SKM-1 treated with dmso at 0.1 percent for 144 hours (cell line): ENCODE data around the gene NRAP.
"Not testable (repeated sequence)": the region's sequence is repeated elsewhere in the genome, so short reads cannot be mapped to it uniquely, and the experiment has no call there.

Experiments used
- DNase-seq: peaks from one replicate; lab custom pipeline; 2025; ENCODE audit not compliant: unreplicated experiment; lab: John Stamatoyannopoulos, UW

Gene NRAP

GRCh38 chr10:113683300-113683699 is 19.5 kb upstream of the NRAP start:
- DNase-seq = no peak

- no peak for DNase-seq
Measured at GRCh38 chr10:113681533-113682470, 18.0 kb upstream of the NRAP start.

DNA sequence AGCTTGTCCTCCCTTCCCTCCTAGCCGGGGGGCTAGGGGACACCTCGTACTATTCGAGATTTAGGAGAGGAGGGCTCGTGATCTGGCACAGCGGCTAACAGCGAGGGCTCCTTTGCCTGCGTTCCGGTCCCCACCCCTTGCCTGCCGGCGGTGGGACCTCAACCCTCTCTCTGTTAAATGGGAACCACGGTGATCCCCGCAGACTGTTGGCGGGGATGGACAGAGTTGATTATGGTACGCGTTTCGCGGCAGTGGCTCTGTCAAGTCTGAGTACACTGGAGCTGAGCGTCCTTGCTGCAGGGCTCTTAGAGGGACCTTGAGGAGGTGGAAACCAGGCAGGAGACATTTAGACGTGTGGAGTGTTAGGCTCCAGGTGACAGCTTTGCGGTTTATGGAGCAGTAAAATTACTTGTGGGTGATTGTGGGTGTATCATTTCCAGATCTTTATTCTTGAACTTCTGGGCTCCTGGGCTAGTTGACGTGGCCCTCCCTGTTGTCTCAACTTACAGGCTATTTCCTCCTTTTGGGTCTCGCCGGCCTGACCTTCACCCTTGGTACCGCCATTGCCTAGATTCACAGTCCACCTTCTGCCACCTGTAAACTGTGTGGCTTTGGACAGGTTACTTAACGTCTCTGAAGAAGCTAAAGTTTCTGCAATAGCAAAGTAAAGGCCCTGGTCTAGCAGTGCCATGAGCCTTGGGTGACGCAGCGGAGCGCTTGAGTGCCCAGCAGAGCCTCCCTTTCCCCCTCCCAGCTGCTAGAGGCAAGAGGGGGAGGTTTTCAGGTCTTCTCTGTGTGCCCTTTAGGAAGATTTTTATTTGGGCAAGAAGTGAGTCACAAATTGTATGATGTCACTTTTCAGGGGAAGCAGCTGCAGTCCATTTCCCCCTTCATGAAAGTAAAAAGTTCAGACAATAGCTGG is 16.6 kb upstream of the NRAP start:
- peak; percentile 67 for DNase-seq

DNA sequence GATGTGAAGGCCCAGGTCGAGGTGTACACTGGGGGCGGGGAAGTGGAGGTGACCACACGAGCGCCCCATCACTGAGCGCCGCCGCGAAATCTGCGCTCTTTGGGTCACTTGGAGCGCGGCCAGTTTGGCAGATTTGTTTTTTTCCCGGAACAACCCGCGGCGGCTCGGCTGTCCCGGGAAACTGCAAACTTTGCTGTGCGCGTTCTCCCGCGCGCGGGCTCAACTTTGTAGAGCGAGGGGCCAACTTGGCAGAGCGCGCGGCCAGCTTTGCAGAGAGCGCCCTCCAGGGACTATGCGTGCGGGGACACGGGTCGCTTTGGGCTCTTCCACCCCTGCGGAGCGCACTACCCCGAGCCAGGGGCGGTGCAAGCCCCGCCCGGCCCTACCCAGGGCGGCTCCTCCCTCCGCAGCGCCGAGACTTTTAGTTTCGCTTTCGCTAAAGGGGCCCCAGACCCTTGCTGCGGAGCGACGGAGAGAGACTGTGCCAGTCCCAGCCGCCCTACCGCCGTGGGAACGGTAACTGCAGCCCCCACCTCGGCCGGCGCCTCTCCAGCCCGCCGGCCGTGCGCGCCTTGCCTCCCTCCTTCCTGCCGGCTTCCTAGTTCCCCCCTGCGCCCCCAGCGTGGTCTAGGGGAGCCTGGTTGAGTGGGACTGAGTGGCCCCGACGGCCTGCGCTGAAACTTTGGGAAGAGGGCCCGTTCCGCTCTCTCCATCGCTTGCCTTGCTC is 15.8 kb upstream of the NRAP start, which contains the start of gene CASP7:
Gene CASP7, plus strand, starts transcription at position 450 of the 727 bp plus-strand sequence. CDS start 17,582 bp downstream, outside the sequence.
- peak; percentile 72 for DNase-seq

GRCh38 chr10:113666682-113667252 is 2.9 kb upstream of the NRAP start:
- no peak for DNase-seq

GRCh38 chr10:113665806-113666354 is 2.0 kb upstream of the NRAP start:
- no peak for DNase-seq

- DNase-seq = no peak
Measured at GRCh38 chr10:113665352-113665751, 1.5 kb upstream of the NRAP start.

DNA sequence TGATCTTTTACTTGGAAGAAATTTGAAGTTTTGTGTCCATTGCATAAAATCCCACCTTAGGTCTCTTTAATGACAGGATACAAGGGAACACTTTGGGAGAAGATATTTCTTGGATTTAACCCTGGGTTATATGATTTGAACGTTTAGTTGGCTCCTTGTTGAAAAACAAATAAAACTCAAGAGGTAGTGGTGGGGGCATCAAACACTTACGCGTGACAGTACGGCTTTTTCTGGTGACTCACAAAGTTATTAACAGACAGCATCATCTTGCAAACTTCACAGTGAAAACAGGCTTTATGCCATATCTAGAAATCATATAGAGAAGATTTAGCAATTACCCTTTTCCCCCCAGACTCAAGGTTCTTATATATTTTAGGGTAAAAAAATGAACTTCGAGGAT is 699 bp downstream of the NRAP start:
- no peak for DNase-seq

GRCh38 chr10:113661332-113661731 is 2.5 kb downstream of the NRAP start:
- DNase-seq = no peak

GRCh38 chr10:113657544-113657943 is 6.3 kb downstream of the NRAP start:
- DNase-seq = no peak

GRCh38 chr10:113656896-113657295 is 6.9 kb downstream of the NRAP start:
- no peak for DNase-seq

DNA sequence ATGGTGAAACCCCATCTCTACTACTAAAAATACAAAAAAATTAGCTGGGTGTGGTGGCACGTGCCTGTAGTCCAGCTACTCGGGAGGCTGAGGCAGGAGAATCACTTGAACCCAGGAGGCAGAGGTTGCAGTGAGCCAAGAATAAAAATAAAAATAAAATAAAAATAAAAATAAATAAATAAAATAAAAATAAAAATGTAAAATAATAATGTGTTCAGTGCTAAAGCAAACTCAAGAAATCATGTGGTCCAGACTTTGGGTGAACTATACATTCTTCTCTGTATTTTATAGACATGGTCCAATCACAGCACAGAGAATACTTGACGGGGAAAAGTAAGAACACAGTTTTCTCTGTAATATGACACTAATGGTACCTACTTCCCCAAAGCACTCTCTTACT is 11.4 kb downstream of the NRAP start:
- not testable (repeated sequence) for DNase-seq

- no peak for DNase-seq
Measured at GRCh38 chr10:113651898-113652297, 11.9 kb downstream of the NRAP start.

GRCh38 chr10:113651021-113651420 is 12.8 kb downstream of the NRAP start:
- no peak for DNase-seq

GRCh38 chr10:113650172-113650571 is 13.7 kb downstream of the NRAP start:
- DNase-seq = no peak

DNA sequence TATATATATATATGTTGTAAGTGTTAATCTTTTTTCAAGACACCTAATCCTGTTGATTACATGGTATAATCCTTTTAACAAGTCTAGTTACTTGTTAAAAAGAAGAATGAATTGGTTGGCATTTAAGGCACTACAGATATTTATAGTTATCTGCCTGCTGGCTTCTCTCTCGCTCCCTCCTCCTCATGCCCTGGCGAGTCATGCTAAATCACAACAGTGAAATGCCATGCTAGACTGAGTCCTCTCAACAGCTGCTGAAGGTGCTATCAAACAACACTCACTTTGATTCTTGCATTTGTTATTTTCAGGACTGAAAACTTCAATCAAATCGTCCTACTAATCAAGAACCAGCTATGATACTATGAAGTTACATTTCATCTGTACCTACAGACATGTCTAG is 15.4 kb downstream of the NRAP start:
- no peak for DNase-seq

DNA sequence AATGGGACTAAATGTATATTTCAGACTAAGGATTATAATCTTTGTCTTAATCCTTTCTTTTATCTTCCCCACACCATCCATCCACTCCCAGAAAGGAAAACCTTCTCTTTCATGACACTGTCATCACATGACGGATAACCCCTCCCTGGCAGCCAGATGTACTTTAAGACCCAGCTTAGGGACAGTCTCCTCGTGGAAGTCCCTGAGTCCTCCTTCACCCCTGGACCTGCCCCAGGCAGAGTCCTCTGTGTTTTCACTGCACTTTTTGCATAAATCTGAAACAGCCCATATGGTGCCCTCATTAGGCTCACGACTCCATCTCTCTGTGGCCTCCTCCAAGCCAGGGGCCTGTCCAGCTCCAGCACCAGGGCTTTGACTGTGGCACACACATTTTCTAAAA is 16.0 kb downstream of the NRAP start:
- DNase-seq = no peak

DNA sequence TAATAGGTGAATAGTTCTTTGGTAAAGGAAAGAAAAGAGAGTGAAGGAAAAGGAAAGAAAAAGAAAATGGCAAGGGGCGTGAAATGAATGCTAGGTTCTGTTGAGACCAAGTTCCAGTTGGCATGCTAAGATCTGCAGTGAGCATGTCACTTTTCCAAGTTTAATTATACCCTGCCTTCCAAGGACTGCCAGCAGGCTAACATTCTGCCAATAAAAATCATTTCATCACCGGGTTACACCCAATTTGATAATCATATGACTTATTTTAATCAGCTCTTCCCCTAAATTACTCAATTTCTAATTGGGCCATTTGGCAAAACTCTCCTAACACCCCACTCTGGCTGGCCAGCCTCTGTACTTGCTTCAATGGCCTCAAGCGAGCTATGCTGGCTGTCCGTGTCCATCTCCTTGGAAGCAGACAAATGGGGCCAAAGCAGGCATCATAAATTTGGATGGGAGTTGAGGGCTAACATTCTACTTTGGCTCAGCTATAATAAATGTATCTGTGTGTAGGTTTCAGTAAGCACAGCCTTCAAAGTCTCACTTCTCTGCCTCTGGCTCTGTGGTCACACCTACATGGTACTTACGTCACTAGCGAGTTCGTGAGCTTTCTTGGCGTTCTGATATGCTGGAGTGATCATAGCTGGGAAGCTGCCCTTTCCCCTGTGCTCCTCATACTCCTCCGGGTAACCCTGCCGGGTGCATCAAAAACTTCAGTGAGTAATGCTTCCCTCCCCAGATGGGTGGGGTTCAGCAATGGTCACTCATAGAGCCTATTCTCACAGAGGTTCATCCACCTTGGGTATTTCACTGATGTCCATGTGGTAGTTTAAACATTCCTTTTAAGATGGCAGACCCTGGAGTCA is 17.3 kb downstream of the NRAP start:
- no peak for DNase-seq
